ENCODE results near the gene MACROH2A1. TPM values are rescaled to one million over a fixed set of nuclear protein-coding genes. Genes with fewer than 3 reads are reported as not detected.

Gene MACROH2A1
- total and polyA plus RNA-seq, 9 of the 15 experiments (the other 6 are each of a cell fraction or from before 2014, with no cell fraction given), result 44.9 to 289 (median 193) TPM

DNA sequence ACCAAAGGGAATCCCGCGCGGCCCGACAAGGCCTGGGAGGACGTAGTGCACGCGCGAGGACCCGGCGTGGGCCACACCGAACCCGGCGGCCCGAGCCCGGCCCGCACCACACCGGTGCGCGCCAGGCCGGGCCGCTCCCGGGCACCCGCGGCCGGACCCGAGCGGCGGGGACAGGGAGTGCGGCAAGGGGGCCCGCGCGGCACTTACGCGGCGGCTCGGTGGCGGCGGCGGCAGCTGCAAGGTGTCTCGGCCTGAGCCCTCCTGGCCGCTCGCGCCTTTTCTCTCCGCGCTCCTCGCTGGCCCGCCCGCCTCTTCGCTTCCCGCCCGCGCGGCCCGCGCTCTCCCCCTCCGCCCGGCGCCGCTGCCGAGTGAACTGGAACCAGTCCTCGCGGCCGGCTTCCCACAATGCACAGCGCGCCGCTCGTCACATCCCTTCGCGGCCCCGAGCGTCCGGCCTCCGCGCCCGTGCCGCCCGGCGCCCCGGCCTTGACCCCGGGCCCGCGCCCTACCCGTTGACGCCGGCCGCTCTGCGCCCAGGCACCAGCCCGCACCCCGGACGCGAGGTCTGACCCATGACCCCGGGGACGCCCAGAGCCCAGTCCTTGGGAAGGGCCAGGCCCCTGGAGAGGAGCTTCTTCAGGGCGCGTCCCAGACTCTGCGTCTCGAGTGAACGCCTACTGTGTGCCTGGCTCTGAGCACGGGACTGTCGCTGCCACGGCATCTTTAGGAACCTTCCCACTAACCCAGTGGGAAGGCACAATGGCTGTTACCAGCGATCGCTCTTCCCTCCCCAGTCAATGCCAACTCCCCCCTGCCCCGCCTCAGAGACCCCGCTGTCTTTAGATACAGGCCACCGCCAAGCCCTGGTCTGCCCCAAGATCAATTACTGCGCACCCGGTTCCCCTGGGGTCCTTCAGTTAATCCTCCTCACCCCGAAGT, at the start of gene MACROH2A1 (continued):
- TF ChIP-seq, protein P1, sequence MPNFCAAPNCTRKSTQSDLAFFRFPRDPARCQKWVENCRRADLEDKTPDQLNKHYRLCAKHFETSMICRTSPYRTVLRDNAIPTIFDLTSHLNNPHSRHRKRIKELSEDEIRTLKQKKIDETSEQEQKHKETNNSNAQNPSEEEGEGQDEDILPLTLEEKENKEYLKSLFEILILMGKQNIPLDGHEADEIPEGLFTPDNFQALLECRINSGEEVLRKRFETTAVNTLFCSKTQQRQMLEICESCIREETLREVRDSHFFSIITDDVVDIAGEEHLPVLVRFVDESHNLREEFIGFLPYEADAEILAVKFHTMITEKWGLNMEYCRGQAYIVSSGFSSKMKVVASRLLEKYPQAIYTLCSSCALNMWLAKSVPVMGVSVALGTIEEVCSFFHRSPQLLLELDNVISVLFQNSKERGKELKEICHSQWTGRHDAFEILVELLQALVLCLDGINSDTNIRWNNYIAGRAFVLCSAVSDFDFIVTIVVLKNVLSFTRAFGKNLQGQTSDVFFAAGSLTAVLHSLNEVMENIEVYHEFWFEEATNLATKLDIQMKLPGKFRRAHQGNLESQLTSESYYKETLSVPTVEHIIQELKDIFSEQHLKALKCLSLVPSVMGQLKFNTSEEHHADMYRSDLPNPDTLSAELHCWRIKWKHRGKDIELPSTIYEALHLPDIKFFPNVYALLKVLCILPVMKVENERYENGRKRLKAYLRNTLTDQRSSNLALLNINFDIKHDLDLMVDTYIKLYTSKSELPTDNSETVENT (CRISPR knock-in tag; IDR thresholded peaks at IDR 0.05), result peak; percentile 88
- TF ChIP-seq, protein P2, sequence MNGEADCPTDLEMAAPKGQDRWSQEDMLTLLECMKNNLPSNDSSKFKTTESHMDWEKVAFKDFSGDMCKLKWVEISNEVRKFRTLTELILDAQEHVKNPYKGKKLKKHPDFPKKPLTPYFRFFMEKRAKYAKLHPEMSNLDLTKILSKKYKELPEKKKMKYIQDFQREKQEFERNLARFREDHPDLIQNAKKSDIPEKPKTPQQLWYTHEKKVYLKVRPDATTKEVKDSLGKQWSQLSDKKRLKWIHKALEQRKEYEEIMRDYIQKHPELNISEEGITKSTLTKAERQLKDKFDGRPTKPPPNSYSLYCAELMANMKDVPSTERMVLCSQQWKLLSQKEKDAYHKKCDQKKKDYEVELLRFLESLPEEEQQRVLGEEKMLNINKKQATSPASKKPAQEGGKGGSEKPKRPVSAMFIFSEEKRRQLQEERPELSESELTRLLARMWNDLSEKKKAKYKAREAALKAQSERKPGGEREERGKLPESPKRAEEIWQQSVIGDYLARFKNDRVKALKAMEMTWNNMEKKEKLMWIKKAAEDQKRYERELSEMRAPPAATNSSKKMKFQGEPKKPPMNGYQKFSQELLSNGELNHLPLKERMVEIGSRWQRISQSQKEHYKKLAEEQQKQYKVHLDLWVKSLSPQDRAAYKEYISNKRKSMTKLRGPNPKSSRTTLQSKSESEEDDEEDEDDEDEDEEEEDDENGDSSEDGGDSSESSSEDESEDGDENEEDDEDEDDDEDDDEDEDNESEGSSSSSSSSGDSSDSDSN (IDR thresholded peaks at IDR 0.05; ENCODE audit: borderline replicate concordance in 1 of 2, low read depth in 2 of 2, low read length in 2 of 2), result peak; percentile 83 to 85; a peak in 3 of 4 replicates
- TF ChIP-seq, protein P3, sequence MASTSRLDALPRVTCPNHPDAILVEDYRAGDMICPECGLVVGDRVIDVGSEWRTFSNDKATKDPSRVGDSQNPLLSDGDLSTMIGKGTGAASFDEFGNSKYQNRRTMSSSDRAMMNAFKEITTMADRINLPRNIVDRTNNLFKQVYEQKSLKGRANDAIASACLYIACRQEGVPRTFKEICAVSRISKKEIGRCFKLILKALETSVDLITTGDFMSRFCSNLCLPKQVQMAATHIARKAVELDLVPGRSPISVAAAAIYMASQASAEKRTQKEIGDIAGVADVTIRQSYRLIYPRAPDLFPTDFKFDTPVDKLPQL (IDR thresholded peaks at IDR 0.05; ENCODE audit: extremely low read depth, insufficient read length), result no peak
- peak; percentile 99 for TF ChIP-seq ZKSCAN1 (IDR thresholded peaks at IDR 0.05; ENCODE audit: low read depth, low read length)
- TF ChIP-seq, protein P4, sequence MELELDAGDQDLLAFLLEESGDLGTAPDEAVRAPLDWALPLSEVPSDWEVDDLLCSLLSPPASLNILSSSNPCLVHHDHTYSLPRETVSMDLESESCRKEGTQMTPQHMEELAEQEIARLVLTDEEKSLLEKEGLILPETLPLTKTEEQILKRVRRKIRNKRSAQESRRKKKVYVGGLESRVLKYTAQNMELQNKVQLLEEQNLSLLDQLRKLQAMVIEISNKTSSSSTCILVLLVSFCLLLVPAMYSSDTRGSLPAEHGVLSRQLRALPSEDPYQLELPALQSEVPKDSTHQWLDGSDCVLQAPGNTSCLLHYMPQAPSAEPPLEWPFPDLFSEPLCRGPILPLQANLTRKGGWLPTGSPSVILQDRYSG (tag; conservative IDR thresholded peaks at IDR 0.05; ENCODE audit: low read depth), result peak; percentile 62; the same call in 1 of the 2 replicates
- TF ChIP-seq ZNF140 (CRISPR knock-in tag; IDR thresholded peaks at IDR 0.05), result no peak
- TF ChIP-seq NRF1 (conservative IDR thresholded peaks at IDR 0.05 in 1 of 2, IDR thresholded peaks at IDR 0.05 in 1 of 2), result peak in 1 of 2 experiments; percentile 36; a peak in 2 of 4 replicates
- no peak for TF ChIP-seq ZNF436 (CRISPR knock-in tag; IDR thresholded peaks at IDR 0.05)
- TF ChIP-seq RFX5 (IDR thresholded peaks at IDR 0.05; ENCODE audit: low read depth, low read length), result no peak
- TF ChIP-seq ZBTB17 (CRISPR knock-in tag; IDR thresholded peaks at IDR 0.05), result peak; percentile 77
- TF ChIP-seq, protein P5, sequence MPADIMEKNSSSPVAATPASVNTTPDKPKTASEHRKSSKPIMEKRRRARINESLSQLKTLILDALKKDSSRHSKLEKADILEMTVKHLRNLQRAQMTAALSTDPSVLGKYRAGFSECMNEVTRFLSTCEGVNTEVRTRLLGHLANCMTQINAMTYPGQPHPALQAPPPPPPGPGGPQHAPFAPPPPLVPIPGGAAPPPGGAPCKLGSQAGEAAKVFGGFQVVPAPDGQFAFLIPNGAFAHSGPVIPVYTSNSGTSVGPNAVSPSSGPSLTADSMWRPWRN (IDR thresholded peaks at IDR 0.05; ENCODE audit: low read depth), result no peak
- no peak for TF ChIP-seq ZKSCAN8 (CRISPR knock-in tag; IDR thresholded peaks at IDR 0.05)
- TF ChIP-seq ILF3 (IDR thresholded peaks at IDR 0.05; ENCODE audit: borderline replicate concordance), result peak; percentile 90; the same call in 1 of the 2 replicates
- no peak for TF ChIP-seq ZKSCAN3 (CRISPR knock-in tag; IDR thresholded peaks at IDR 0.05)
- no peak for TF ChIP-seq LEF1 (IDR thresholded peaks at IDR 0.05)
- no peak for TF ChIP-seq PPARD (CRISPR knock-in tag; IDR thresholded peaks at IDR 0.05)
- 0 out of 2 replicates have a peak, but pooled peaks have one; percentile 13 for TF ChIP-seq ETV1 (tag; conservative IDR thresholded peaks at IDR 0.05; ENCODE audit: low read depth)
- no peak for TF ChIP-seq NR1H2 (CRISPR knock-in tag; IDR thresholded peaks at IDR 0.05)
- no peak for TF ChIP-seq ZNF384 (IDR thresholded peaks at IDR 0.05; ENCODE audit: low read depth, low read length)

Data from K562 (cell line).